ENCODE measurements around the gene PKD1. TPM values are rescaled to one million over a fixed set of nuclear protein-coding genes. Genes with fewer than 3 reads are reported as not detected.
"Not testable (repeated sequence)": the region's sequence is repeated elsewhere in the genome, so short reads cannot be mapped to it uniquely, and the experiment has no call there.

PKD1 gene
- total RNA-seq, 1 donor, result 180 TPM

DNA sequence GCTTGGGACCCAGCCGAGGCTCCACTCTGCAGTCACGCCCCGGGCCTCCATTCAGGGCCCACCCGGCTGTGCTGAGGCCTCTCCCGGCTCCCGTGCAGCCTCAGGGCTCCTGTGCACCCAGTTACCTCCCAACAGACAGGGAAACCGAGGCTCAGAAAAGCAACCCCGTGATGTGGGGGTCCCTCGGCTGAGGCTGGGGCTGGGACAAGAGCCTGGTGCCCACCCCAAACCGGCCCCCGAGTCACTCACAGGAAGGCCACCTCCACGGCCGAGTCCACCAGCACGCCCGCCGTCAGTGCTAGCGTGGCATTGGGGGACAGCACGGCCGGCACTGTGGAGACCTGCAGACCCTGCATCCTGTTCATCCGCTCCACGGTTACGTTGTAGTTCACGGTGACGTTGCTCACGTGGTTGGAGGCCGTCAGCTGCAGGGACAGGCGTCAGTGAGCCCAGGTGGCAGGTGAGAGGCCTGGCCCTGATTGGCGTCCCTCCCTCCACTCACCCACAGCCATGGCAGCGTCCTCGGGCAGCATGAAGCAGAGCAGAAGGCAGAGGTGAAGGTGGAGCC is 23.1 kb downstream of the PKD1 start:
- not testable (repeated sequence) for H3K27ac ChIP-seq (ENCODE audit: low read depth, low read length); H3K4me1 ChIP-seq (ENCODE audit: insufficient read depth, low read length); H3K36me3 ChIP-seq (ENCODE audit: insufficient read depth, low read length); H3K9me3 ChIP-seq (ENCODE audit: low read depth, low read length); H3K4me3 ChIP-seq (ENCODE audit: insufficient read depth, low read length); H2AFZ ChIP-seq (ENCODE audit: low read length); H3K4me2 ChIP-seq (ENCODE audit: insufficient read depth, low read length); H4K20me1 ChIP-seq (ENCODE audit: insufficient read depth, low read length); H3K27me3 ChIP-seq (ENCODE audit: insufficient read depth, low read length)
- DNase-seq (ENCODE audit: insufficient read length, low spot score, missing footprints), result peak; percentile 36
- H3K79me2 ChIP-seq (ENCODE audit: insufficient read depth, low read length), result peaks cover 22% of the 10 kb centered on the region

DNA sequence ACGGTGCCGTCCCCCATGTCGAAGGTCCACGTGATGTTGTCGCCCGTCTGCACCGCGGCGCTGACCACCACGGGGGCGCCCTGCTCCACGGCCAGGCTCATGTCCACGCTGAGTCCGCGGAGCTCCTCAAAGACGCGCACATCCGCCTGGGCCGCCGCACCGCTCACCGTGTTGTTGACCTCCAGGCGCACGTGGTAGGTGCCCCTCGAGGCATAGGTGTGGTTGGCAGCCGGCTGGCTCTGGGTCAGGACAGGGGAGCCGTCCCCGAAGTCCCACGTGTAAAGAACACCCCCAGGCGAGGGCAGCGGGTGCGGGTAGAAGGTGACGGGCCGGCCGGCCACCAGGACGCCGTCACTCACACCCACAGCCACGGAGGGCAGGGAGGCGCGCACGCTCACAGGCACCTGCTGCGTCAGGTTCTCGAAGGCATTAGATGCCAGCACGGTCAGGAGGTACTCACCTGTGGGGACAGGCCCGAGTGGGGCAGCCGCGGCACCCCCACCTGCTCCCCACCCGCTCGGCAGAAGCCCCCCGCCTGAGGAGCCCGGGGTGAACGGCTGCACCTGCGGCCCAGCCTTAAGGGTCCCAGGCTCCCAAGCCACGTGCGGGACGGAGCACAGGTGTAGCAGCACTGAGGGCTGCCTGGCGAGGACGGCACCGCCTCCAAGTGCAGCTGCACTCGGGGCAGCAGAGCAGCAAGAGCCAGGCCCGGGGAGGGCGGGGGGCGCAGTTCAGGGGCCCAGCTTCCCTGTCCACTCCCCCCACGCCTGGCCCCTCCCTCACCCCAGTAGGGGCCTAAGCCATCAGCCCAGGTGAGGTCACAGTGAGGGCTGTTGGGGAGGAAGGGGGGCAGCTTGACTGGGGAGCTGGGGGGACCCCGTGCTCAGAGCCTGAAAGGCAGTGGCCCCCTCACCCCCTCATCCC is 24.0 kb downstream of the PKD1 start:
- peaks cover 21% of the 10 kb centered on the region for H3K79me2 ChIP-seq (ENCODE audit: insufficient read depth, low read length)
- H3K27ac ChIP-seq (ENCODE audit: low read depth, low read length); H3K9me3 ChIP-seq (ENCODE audit: low read depth, low read length); H3K4me3 ChIP-seq (ENCODE audit: insufficient read depth, low read length); H2AFZ ChIP-seq (ENCODE audit: low read length); H4K20me1 ChIP-seq (ENCODE audit: insufficient read depth, low read length); H3K4me1 ChIP-seq (ENCODE audit: insufficient read depth, low read length); H3K27me3 ChIP-seq (ENCODE audit: insufficient read depth, low read length); H3K4me2 ChIP-seq (ENCODE audit: insufficient read depth, low read length); DNase-seq (ENCODE audit: insufficient read length, low spot score, missing footprints); H3K36me3 ChIP-seq (ENCODE audit: insufficient read depth, low read length): not testable (repeated sequence)

DNA sequence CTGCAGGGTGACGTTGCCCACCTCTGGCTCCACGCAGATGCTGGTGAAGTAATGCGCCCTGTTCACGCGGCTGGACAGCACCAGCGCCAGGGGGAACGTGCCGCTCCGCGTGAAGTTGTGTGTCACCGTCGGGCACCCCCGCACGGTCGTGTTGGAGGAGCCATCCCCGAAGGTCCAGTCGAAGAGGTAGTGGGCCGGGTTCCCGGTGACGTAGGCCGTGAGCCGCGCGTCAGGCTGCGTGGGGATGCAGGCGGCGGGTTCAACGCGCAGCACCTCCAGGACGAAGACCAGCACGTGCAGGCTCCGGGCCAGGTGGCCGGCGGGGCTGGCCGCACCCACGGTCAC is 24.7 kb downstream of the PKD1 start:
- peaks cover 10% of the 10 kb centered on the region for H3K4me1 ChIP-seq (ENCODE audit: insufficient read depth, low read length)
- H3K36me3 ChIP-seq (ENCODE audit: insufficient read depth, low read length); H3K9me3 ChIP-seq (ENCODE audit: low read depth, low read length); H4K20me1 ChIP-seq (ENCODE audit: insufficient read depth, low read length); H3K27me3 ChIP-seq (ENCODE audit: insufficient read depth, low read length); H3K4me2 ChIP-seq (ENCODE audit: insufficient read depth, low read length); H2AFZ ChIP-seq (ENCODE audit: low read length); DNase-seq (ENCODE audit: insufficient read length, low spot score, missing footprints); H3K27ac ChIP-seq (ENCODE audit: low read depth, low read length); H3K4me3 ChIP-seq (ENCODE audit: insufficient read depth, low read length): not testable (repeated sequence)
- peaks cover 16% of the 10 kb centered on the region for H3K79me2 ChIP-seq (ENCODE audit: insufficient read depth, low read length)

DNA sequence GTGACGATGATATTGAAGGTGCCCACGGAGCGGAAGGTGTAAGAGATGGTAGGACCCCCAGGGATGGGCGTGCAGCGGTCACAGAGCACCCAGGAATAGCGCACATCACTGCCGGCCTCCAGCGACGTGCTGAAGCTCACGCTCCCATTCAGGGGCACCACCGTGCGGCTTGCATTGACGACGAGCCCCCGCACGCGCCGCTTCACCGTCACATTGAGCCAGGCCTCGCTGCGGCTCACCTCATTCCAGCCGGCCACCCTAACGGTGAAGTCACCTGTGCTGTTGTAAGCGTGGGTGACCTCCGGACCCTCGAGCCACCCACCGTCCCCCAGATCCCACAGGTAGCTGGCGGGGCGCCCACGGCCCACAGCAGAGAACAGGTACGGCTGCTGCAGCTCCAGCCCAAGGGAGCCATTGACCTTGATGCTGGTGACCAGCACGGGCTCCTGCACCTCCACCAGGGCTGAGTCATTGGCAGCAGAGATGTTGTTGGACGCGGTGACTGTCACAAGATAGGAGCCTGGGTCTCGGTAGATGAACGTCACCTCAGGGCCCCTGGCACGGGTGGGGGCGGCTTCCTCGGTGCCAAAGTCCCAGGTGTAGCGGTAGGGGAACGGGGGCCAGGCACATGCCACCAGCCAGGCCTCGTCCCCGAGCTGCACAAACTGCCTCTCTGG is 25.2 kb downstream of the PKD1 start:
- H3K9me3 ChIP-seq (ENCODE audit: low read depth, low read length); H3K27me3 ChIP-seq (ENCODE audit: insufficient read depth, low read length); H2AFZ ChIP-seq (ENCODE audit: low read length); DNase-seq (ENCODE audit: insufficient read length, low spot score, missing footprints); H4K20me1 ChIP-seq (ENCODE audit: insufficient read depth, low read length); H3K36me3 ChIP-seq (ENCODE audit: insufficient read depth, low read length); H3K4me2 ChIP-seq (ENCODE audit: insufficient read depth, low read length); H3K27ac ChIP-seq (ENCODE audit: low read depth, low read length); H3K4me3 ChIP-seq (ENCODE audit: insufficient read depth, low read length): not testable (repeated sequence)
- Histone ChIP-seq H3K4me1 (ENCODE audit: insufficient read depth, low read length) (peaks cover 10% of the 10 kb centered on the region), H3K79me2 (ENCODE audit: insufficient read depth, low read length) (peaks cover 14% of the 10 kb centered on the region)

DNA sequence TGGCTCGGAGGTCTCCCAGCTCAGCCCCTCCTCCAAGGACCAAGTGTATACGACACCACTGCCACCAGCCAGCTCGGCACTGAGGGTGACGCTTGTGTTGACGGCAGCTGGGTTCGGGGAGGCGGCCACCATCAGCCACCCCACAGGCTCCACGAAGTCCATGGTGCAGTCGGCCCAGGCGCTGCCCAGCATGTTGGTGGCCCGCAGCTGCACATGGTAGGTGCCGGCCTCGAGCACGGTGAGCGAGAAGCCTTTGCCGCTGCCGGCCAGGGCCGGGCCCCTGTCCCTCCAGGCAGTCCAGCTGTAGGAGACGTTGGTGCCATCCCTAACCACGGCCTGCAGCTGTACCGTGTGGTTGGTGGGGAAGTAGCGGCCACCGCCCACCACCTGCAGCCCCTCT is 25.8 kb downstream of the PKD1 start:
- not testable (repeated sequence) for H3K27me3 ChIP-seq (ENCODE audit: insufficient read depth, low read length); H3K9me3 ChIP-seq (ENCODE audit: low read depth, low read length); DNase-seq (ENCODE audit: insufficient read length, low spot score, missing footprints); H4K20me1 ChIP-seq (ENCODE audit: insufficient read depth, low read length); H3K4me2 ChIP-seq (ENCODE audit: insufficient read depth, low read length); H3K27ac ChIP-seq (ENCODE audit: low read depth, low read length); H3K4me3 ChIP-seq (ENCODE audit: insufficient read depth, low read length); H2AFZ ChIP-seq (ENCODE audit: low read length)
- Histone ChIP-seq H3K79me2 (ENCODE audit: insufficient read depth, low read length) (peaks cover 11% of the 10 kb centered on the region), H3K36me3 (ENCODE audit: insufficient read depth, low read length) (peaks cover 12% of the 10 kb centered on the region), H3K4me1 (ENCODE audit: insufficient read depth, low read length) (peaks cover 10% of the 10 kb centered on the region)

DNA sequence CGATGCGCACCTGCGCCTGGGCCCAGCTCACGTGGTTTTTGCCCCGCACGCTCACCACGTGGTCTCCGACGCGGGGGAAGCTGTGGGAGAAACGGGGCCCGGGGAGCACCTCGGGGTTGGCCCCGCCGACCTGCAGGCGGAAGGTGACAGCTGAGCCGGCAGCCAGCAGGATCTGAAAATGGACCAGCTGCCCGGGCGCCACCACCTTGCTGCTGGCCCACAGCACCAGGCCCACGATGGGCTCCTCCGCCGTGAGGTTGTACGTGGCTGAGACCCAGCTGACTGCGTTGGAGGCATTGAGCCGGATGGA is 26.5 kb downstream of the PKD1 start:
- not testable (repeated sequence) for H3K4me3 ChIP-seq (ENCODE audit: insufficient read depth, low read length); H3K27ac ChIP-seq (ENCODE audit: low read depth, low read length); H3K4me2 ChIP-seq (ENCODE audit: insufficient read depth, low read length); H3K27me3 ChIP-seq (ENCODE audit: insufficient read depth, low read length); H4K20me1 ChIP-seq (ENCODE audit: insufficient read depth, low read length); DNase-seq (ENCODE audit: insufficient read length, low spot score, missing footprints); H2AFZ ChIP-seq (ENCODE audit: low read length); H3K9me3 ChIP-seq (ENCODE audit: low read depth, low read length); H3K79me2 ChIP-seq (ENCODE audit: insufficient read depth, low read length)
- Histone ChIP-seq H3K4me1 (ENCODE audit: insufficient read depth, low read length) (peaks cover 10% of the 10 kb centered on the region), H3K36me3 (ENCODE audit: insufficient read depth, low read length) (peaks cover 12% of the 10 kb centered on the region)

DNA sequence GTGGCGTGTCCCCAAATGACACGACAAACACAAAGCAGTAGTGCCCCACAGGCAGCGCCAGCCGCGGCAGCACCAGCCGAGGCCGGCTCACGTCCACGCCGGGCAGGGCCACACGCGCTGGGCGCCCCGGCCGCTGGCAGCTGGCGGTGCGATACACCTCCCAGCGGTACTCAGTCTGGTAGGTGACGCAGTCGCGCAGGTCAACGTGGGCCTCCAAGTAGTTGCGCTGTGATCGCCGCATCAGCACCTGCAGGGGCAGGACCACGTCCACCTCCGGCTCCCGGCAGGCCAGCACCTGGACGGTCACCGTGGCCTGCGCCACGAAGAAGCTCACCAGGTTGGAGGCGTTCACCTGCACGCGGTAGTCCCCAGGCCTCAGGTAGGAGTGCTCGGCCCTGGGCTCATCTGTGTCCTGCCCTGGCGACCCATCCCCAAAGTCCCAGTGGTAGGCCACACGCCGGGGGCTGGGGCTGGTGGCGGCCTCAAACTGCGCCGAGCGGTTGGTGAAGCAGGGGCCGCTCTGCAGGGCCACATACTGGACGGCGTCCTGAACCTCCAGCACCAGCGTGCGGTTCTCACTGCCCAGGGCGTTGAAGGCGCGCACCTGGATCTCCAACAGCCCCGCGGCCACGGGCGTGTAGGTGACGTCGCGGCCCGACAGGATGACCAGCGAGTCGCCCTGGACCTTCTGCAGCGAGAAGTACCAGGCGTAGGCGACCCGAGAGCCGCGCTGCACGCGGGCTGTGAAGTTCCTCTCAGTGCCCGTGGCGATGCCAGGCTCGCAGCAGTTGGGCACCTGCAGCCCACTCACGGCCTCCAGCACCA is 27.0 kb downstream of the PKD1 start:
- not testable (repeated sequence) for H3K4me3 ChIP-seq (ENCODE audit: insufficient read depth, low read length); H3K9me3 ChIP-seq (ENCODE audit: low read depth, low read length); H3K79me2 ChIP-seq (ENCODE audit: insufficient read depth, low read length); H3K27me3 ChIP-seq (ENCODE audit: insufficient read depth, low read length); DNase-seq (ENCODE audit: insufficient read length, low spot score, missing footprints); H4K20me1 ChIP-seq (ENCODE audit: insufficient read depth, low read length); H2AFZ ChIP-seq (ENCODE audit: low read length); H3K27ac ChIP-seq (ENCODE audit: low read depth, low read length); H3K4me2 ChIP-seq (ENCODE audit: insufficient read depth, low read length)
- peaks cover 10% of the 10 kb centered on the region for H3K4me1 ChIP-seq (ENCODE audit: insufficient read depth, low read length)
- peaks cover 12% of the 10 kb centered on the region for H3K36me3 ChIP-seq (ENCODE audit: insufficient read depth, low read length)

DNA sequence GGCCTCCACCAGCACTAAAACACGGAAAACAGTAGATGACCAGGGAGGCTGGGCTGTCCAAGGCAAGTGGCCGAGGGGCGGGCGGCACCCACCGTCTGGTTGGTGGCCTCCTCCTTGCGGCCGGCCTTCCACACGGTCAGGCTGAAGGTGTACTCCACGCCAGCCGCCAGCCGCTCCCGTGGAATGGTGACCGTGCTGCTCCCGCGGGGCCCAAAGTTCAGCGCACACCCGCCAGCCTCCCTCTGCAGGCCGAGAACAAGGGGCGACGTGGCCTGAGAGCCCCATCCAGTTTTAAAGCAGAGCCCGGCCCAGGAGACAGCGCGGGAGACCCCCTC is 27.9 kb downstream of the PKD1 start:
- H3K27me3 ChIP-seq (ENCODE audit: insufficient read depth, low read length); H3K79me2 ChIP-seq (ENCODE audit: insufficient read depth, low read length); DNase-seq (ENCODE audit: insufficient read length, low spot score, missing footprints); H3K9me3 ChIP-seq (ENCODE audit: low read depth, low read length); H3K4me2 ChIP-seq (ENCODE audit: insufficient read depth, low read length); H2AFZ ChIP-seq (ENCODE audit: low read length); H3K4me3 ChIP-seq (ENCODE audit: insufficient read depth, low read length); H4K20me1 ChIP-seq (ENCODE audit: insufficient read depth, low read length): not testable (repeated sequence)
- Histone ChIP-seq H3K36me3 (ENCODE audit: insufficient read depth, low read length) (peaks cover 12% of the 10 kb centered on the region), H3K27ac (ENCODE audit: low read depth, low read length) (peak overlapping the region; percentile 90), H3K4me1 (ENCODE audit: insufficient read depth, low read length) (peaks cover 10% of the 10 kb centered on the region)
